ENCODE measurements around the gene CSK.

DNA sequence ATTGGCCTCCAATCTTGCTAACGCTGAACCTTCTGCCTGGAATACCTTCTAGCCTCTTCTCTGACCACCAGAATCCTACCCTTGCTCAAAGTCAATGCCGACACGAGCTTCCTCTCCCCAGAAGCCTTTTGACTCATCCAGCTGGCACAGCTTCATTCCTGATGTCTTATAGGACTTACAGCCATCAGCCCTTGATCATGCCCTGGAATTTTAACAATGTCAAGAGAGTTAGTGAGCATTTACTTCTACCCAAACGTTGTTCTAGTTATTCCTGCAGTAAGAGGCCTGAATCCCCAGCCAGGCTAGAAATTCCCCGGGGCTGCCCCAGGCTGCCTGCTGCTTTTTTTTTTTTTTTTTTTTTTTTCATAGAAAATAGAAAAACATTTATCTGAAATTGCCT, 29.3 kb upstream of the CSK start:
- TF ChIP-seq EP300 (IDR thresholded peaks at IDR 0.05) = no peak
- TF ChIP-seq, protein P1, sequence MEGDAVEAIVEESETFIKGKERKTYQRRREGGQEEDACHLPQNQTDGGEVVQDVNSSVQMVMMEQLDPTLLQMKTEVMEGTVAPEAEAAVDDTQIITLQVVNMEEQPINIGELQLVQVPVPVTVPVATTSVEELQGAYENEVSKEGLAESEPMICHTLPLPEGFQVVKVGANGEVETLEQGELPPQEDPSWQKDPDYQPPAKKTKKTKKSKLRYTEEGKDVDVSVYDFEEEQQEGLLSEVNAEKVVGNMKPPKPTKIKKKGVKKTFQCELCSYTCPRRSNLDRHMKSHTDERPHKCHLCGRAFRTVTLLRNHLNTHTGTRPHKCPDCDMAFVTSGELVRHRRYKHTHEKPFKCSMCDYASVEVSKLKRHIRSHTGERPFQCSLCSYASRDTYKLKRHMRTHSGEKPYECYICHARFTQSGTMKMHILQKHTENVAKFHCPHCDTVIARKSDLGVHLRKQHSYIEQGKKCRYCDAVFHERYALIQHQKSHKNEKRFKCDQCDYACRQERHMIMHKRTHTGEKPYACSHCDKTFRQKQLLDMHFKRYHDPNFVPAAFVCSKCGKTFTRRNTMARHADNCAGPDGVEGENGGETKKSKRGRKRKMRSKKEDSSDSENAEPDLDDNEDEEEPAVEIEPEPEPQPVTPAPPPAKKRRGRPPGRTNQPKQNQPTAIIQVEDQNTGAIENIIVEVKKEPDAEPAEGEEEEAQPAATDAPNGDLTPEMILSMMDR (IDR thresholded peaks at IDR 0.05) = no peak
